Activated T-helper 1 cell treated with Interleukin-2 at 50 U/mL for 16 hours (primary cell): ENCODE measurements around the gene PTP4A1.
"Not testable (repeated sequence)": the region's sequence is repeated elsewhere in the genome, so short reads cannot be mapped to it uniquely, and the experiment has no call there.

Source experiments
- DNase-seq: peaks from one replicate; pipeline ENCODE4 v3.0.0-alpha.2; 2020; ENCODE audit warnings: low read depth

The PTP4A1 gene

GRCh38 chr6:63572044-63572746 is at the start of gene PTP4A1, which contains the start of gene LOC128125822:
PTP4A1 (plus strand) TSS chr6:63572480; CDS start chr6:63576881, 4,401 bp downstream.
LOC128125822 (plus strand) TSS chr6:63572480.
- DNase-seq, result peak; percentile 97

DNA sequence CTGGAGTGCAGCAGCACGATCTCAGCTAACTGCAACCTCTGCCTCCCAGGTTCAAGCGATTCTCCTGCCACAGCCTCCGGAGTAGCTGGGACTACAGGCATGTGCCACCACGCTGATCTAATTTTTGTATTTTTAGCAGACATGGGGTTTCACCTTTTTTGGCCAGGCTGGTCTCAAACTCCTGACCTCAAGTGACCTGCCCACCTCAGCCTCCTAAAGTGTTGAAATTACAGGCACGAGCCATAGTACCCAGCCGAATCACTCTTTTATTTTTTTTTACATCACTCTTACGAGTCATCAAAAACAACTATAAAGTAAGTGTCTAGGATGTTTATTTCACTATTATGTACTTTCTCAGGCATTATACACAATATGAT is 49.4 kb upstream of the PTP4A1 start:
- DNase-seq, result not testable (repeated sequence)

GRCh38 chr6:63523630-63524029 is 48.6 kb upstream of the PTP4A1 start:
- DNase-seq, result no peak

DNA sequence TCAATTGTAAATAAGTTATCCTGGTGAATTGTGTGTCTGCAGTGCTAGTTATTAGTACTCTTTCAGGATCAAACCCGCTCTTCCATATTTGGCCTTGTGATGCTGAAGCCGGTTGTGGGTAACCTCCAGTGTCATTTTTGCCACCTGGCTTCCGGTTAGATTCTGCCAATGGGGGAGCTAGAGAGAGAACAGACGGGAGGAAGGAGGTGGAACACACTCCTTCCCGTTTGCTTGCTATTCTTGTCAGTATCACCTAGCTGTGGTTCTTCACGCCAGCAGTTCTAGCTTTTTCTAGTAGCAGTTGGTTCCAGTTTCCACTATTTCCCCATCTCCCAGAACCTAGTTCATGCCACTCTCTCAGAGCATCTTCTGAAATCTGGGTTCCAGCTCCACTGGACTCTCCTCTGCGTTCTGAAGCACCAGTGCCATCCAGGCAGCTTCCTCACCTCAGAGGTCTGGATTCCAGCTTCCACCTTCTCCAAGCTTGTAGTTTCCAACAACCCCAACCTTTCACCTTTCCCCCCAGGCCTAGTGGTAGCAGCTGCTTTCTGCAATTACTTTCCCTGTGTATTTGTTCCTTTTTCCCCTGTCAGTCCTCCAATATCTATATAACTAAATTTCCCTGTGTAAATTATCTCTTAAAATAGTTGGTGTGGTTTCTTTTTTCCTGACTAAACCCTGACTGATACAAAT is 46.9 kb upstream of the PTP4A1 start:
- no peak for DNase-seq

- DNase-seq, result no peak
Measured at GRCh38 chr6:63526931-63527330, 45.3 kb upstream of the PTP4A1 start.

- DNase-seq, result no peak
Measured at GRCh38 chr6:63527658-63528514, 44.4 kb upstream of the PTP4A1 start.

GRCh38 chr6:63529498-63529897 is 42.8 kb upstream of the PTP4A1 start:
- no peak for DNase-seq

DNA sequence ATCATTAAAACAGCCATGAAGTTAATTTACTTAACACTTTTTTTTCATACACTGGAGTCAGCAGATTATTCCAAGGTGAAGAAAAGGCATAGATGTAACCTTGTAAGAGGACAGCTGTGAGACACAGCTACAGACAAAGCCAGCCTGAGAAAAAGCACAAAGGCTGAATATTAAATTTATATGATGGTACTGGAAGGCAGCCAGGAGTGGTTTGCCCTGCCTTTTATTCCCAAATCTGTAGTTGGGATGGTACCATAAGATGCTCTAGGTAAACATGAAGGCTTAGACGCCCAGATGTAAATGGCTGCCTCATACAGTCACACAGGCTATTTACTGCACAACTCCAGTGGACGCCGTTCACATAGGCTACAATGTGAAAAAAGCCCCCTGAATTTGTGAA is 42.1 kb upstream of the PTP4A1 start:
- no peak for DNase-seq

GRCh38 chr6:63530991-63531390 is 41.3 kb upstream of the PTP4A1 start:
- DNase-seq, result no peak

GRCh38 chr6:63533026-63533425 is 39.3 kb upstream of the PTP4A1 start:
- no peak for DNase-seq

DNA sequence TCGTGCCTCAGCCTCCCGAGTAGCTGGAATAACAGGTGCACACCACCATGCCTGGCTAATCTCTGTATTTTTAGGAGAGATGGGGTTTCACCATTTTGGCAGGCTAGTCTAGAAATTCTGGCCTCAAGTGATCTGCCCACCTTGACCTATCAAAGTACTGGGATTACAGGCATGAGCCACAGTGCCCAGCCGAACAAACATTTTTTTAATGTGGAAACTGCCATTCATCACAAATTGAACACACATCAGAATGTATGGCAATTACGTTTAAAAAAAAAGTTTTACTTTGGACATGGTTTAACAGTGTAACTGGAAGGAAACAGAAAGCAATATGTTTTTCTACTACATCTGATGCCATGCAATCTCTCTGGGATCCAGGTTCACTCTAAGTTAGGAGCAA is 38.3 kb upstream of the PTP4A1 start:
- DNase-seq, result no peak

- no peak for DNase-seq
Measured at GRCh38 chr6:63537201-63537958, 34.9 kb upstream of the PTP4A1 start.

DNA sequence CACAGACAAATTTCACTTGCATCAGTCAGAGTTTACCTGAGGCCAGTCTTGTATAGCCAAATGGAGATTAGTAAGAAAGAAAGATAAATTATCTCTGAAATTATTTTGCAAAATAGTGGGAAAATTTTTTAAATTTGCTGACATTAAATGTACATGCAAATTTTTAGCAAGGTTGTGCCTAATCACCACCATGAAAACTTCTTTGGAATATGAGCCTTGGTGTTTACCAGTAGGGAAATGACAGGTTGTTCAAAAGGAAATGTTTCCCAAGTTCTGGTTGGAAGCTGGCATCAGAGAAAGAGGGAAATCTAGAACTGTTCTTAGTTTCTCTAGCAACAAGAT is 34.4 kb upstream of the PTP4A1 start:
- no peak for DNase-seq

GRCh38 chr6:63538550-63538949 is 33.7 kb upstream of the PTP4A1 start:
- no peak for DNase-seq

DNA sequence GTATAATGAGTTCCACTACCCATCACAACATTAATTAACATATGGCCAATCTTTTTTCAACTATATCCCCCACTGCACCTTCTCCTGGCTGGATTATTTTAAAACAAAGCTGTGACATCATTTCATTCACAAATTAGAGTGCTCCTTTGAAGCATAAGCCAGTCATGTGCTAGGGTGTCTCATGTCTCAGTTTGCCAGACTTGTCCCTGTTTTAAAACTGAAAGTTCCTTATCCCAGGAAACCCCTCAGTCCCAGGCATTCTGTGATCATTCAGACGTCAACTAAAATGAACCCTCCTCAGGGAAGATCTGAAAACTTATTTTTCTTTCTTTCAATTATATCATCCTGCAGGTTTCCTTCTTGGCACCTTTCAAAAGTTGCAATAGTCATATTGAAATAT is 29.3 kb upstream of the PTP4A1 start:
- no peak for DNase-seq

- DNase-seq, result no peak
Measured at GRCh38 chr6:63543982-63544381, 28.3 kb upstream of the PTP4A1 start.

GRCh38 chr6:63546236-63546635 is 26.0 kb upstream of the PTP4A1 start:
- no peak for DNase-seq

- no peak for DNase-seq
Measured at GRCh38 chr6:63546697-63547096, 25.6 kb upstream of the PTP4A1 start.

GRCh38 chr6:63549076-63549475 is 23.2 kb upstream of the PTP4A1 start:
- no peak for DNase-seq

- no peak for DNase-seq
Measured at GRCh38 chr6:63553208-63553607, 19.1 kb upstream of the PTP4A1 start.

GRCh38 chr6:63553900-63554299 is 18.4 kb upstream of the PTP4A1 start:
- DNase-seq, result no peak

DNA sequence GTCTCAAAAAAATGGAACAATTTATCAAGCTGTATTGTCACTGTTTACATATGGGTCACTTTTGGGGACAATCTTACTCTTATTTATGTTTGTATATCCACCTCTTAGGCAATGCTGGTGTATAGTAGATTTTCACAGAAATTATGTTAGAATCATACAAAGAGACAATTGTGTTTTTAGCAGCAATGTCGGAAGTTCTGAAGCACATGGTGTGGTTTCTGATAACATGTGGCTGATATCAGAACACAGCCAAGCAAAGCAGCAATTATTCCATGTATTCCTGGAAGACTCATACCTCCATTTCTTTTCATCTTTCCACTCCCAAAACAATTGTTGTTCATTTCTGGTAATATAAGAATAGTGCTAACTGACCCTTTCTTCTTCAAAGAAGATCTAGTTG is 17.5 kb upstream of the PTP4A1 start:
- no peak for DNase-seq
